Left cardiac atrium (tissue), 4 donors: ENCODE data around the gene CTNND1. TPM values are rescaled to one million over a fixed set of nuclear protein-coding genes. Genes with fewer than 3 reads are reported as not detected.

Source experiments
- ATAC-seq, 2 donors: fragments of 200-7000 bp; cut with Tn5 transposase; one replicate each; pipeline ENCODE4 v1.9.1; 2020; ENCODE audit warnings: mild to moderate bottlenecking in 2 of 2, moderate library complexity in 2 of 2
- DNase-seq: peaks from one replicate; pipeline ENCODE4 v3.0.0-alpha.2; 2020
- intact Hi-C, 2 donors: fragments of 100-400 bp; cut with DNase I; formaldehyde crosslinking; loops; one replicate each; pipeline versions ENCODE4 v1.14.1 to v1.15.1; 2022 to 2023
- total RNA-seq, 2 donors: library from RNA; stranded (reverse); fragmentation: NEBNext Ultra II Directional; extraction: Animal tissue kit (Norgen Biotek cat#: 25700); gene quantifications; one replicate each; pipeline ENCODE4 v1.2.1, GENCODE V29; 2021
- donor health status: DM: no; HTN: yes; CAD: no.
- donor health status: DM: no; HTN: yes; CAD: no; lungs with severe emphysema.
- donor health status: DM: yes; HTN: yes; CAD: no.
- donor health status: Dilated cardiomyopathy.

Gene CTNND1
- total RNA-seq, 2 donors from 2014 or later, result 75.2 to 82.0 TPM

GRCh38 chr11:57785072-57785471 is 23.5 kb downstream of the CTNND1 start:
- DNase-seq, result no peak
- no peak for ATAC-seq
- intact Hi-C loops, result no loop called here

- DNase-seq, result no peak
- ATAC-seq, result no peak
- intact Hi-C loops, result no loop called here
Measured at GRCh38 chr11:57786436-57786835, 24.8 kb downstream of the CTNND1 start.

GRCh38 chr11:57787006-57787604 is 25.5 kb downstream of the CTNND1 start:
- no peak for ATAC-seq
- DNase-seq, result no peak

DNA sequence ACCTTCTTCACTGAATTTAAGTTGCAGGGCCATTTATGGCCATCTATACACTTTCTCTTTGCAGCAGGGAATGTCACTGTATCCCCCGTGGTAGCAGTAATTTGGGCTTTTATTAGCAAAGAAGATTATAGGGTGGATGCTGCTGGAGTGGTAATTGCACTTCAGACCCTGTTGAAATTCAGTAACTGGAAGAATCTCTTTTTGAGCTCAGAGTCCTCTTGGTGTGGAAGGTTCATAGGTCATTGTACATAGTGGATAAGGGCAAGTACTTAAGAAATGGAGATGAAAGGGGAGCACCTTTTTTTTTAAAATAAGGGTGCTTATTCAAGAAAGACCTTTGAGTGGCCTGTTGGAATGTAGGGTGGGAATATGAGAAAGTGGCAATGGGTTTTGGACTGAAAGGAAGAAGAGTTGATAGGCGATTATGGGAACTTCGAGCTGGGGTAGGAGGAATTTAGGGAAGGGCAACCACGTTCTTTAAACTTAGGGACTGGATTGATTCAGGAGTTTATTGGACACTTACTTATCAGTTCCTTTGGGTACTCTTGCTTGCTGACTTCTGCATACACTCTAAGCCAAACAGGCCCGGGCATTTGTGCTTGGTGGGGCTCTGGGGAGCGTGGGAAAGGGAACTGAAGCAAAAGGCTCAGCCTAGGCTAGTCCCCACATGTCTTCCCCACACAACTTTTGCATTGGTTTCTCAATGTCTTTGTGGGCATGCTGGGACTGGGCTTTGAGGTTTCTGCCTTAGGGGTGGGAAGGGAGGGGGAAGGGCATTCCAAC is 26.5 kb downstream of the CTNND1 start:
- DNase-seq, result no peak
- ATAC-seq, result peak; percentile 15 to 31
- intact Hi-C loops, result no loop called here

More at GRCh38 chr11:57787006-57787604, 25.5 kb downstream of the CTNND1 start:
- intact Hi-C loops, result no loop called here

- intact Hi-C loops, result no loop called here
- ATAC-seq (no peak), DNase-seq (no peak)
Measured at GRCh38 chr11:57788703-57789088, 27.1 kb downstream of the CTNND1 start.

DNA sequence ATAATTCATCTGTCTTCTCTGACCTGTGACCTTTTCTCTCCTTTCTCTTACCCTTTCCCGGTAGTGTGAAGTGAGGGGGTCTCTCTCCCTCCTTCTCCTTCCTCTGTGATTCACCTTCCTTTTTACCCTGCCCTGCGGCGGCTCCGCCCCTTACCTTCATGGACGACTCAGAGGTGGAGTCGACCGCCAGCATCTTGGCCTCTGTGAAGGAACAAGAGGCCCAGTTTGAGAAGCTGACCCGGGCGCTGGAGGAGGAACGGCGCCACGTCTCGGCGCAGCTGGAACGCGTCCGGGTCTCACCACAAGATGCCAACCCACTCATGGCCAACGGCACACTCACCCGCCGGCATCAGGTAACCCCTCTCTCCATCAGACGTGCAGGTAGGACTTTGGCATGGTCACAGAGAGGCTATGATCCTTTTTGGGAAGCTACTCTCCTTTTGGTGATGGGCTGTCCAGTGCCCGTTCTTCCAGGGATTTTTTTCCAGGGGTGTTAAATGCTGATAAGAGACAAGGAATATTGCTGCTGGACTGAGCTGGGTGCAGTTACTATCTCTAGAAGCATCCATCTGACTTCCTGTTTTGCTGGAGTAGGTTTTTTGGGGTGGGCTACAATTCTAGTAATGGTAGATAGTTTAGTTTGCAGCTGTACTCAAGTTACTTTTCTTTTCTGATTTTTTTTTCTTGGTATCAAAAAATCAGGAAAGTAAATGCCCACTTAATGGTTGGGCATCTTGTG is 29.9 kb downstream of the CTNND1 start:
- no peak for DNase-seq
- no peak for ATAC-seq
- intact Hi-C loops, result loop anchor here (1.0 to 10.0 kb wide), 2 partner anchors 9 to 47 kb away; partner anchors contain the start of gene SELENOH (in 1 of the 2)

- peak; percentile 51 to 79 for ATAC-seq
- peak; percentile 77 for DNase-seq
- intact Hi-C loops, result loop anchor here in 1 of 2 donors (10.0 kb wide), 1 partner anchor 47 kb away; the partner anchor contains the start of gene SELENOH
Measured at GRCh38 chr11:57792060-57792541, 30.5 kb downstream of the CTNND1 start.

- intact Hi-C loops, result loop anchor here in 1 of 2 donors (10.0 kb wide), 1 partner anchor 48 kb away; the partner anchor contains the start of gene SELENOH
- ATAC-seq (peak in 1 of 2 donors; percentile 69), DNase-seq (no peak)
Measured at GRCh38 chr11:57792870-57793269, 31.3 kb downstream of the CTNND1 start.

- ATAC-seq (no peak), DNase-seq (no peak)
- intact Hi-C loops, result loop anchor here in 1 of 2 donors (10.0 kb wide), 1 partner anchor 49 kb away; the partner anchor contains the start of gene SELENOH
Measured at GRCh38 chr11:57793351-57794115, 31.9 kb downstream of the CTNND1 start.

DNA sequence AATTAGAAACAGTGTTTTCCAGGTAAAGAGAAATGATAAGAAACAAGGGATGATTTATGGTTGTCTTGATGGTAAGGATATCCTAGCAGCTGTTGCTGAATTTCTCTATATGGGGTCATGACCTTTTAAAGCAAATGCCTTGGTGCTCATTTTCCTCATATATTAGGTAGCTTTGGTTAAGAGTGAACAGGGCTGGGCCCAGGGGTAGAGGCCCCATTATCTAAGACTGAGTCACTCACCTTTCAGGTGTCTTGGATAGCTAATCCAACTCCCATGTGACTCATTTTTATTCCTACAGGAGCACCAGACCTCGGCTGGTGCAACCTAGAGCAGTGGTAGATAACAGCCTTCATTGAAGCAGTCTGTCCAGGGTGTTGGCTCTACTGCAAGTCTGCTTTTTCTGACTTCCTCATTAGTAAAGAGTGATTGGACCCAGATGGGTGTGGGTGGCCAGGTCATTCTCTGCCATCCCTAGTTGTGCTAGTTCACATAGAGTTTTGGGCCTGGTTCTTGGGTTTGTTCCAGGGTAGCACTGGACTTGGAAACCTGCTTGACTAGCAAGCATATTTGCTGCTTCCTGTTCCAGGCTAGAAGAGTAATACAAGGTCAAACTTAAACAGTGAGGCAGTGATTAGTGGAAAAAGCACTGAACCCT is 37.4 kb downstream of the CTNND1 start:
- intact Hi-C loops, result loop anchor here in 1 of 2 donors (10.0 kb wide), 1 partner anchor 54 kb away; the partner anchor contains the start of gene SELENOH
- ATAC-seq (peak; percentile 63 to 91), DNase-seq (peak; percentile 37)

- intact Hi-C loops, result loop anchor here in 1 of 2 donors (2.0 to 5.0 kb wide), 2 partner anchors 50 to 133 kb away; partner anchors contain the start of genes BTBD18 and ZDHHC5
- ATAC-seq (peak; percentile 69 to 73), DNase-seq (no peak)
Measured at GRCh38 chr11:57800444-57801182, 39.0 kb downstream of the CTNND1 start.

- DNase-seq, result no peak
- intact Hi-C loops, result loop anchor here in 1 of 2 donors (2.0 to 5.0 kb wide), 2 partner anchors 50 to 134 kb away; partner anchors contain the start of genes BTBD18 and ZDHHC5
- ATAC-seq, result no peak
Measured at GRCh38 chr11:57801183-57801485, 39.5 kb downstream of the CTNND1 start.

GRCh38 chr11:57802411-57802810 is 40.8 kb downstream of the CTNND1 start:
- ATAC-seq (no peak), DNase-seq (no peak)
- intact Hi-C loops, result loop anchor here in 1 of 2 donors (5.0 kb wide), 1 partner anchor 135 kb away; the partner anchor contains the start of gene ZDHHC5

GRCh38 chr11:57804466-57804865 is 42.9 kb downstream of the CTNND1 start:
- DNase-seq (no peak), ATAC-seq (no peak)
- intact Hi-C loops, result loop anchor here in 1 of 2 donors (5.0 kb wide), 1 partner anchor 137 kb away; the partner anchor contains the start of gene ZDHHC5

DNA sequence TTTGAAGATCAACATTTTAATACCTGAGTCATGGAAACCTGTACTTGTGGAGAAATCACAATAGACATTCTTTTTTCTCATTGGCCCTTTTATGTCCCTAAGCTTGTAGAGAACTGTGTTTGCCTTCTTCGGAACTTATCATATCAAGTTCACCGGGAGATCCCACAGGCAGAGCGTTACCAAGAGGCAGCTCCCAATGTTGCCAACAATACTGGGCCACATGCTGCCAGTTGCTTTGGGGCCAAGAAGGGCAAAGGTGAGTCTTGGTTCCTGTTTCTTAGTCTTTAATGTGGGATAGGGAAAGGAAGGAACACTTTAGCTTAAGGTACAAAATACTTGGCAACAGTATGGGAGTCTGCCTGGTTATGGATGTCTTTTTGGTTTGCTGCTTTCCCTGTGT is 44.2 kb downstream of the CTNND1 start:
- intact Hi-C loops, result no loop called here
- ATAC-seq (peak in 1 of 2 donors; percentile 65), DNase-seq (no peak)

GRCh38 chr11:57812634-57813033 is 51.0 kb downstream of the CTNND1 start:
- DNase-seq (no peak), ATAC-seq (no peak)
- intact Hi-C loops, result no loop called here

- intact Hi-C loops, result no loop called here
Measured at GRCh38 chr11:57815476-57815875, 53.9 kb downstream of the CTNND1 start.

More at GRCh38 chr11:57815476-57815875, 53.9 kb downstream of the CTNND1 start:
- no peak for ATAC-seq
- no peak for DNase-seq
